Measurements from ENCODE around the gene RAB24.

The RAB24 gene

DNA sequence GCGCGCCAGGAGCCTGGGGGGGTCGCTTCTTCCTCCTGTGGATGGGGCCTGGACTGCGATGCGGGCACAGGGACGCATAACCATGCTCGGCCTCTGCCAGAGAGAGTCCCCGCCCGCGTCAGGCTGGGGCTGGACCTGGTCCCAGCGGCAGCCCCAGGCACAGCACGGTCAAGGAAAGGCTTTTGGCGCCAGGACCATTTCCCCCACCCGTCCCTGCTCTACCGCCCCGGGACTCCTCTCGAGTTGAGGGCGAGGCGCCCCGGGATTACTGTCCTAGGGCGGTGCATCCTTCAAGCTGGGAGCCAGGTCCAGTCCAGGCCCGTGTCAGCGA lies 7.8 kb upstream of the RAB24 start:
- Histone ChIP-seq H3K4me3 (ENCODE audit: low read length) (peak overlapping the region; percentile 83), H3F3A (ENCODE audit: control insufficient read depth, insufficient read depth) (peaks cover 16% of the 10 kb centered on the region), H3K4me2 (ENCODE audit: low read length) (peak overlapping the region; percentile 94), H3K9me3 (ENCODE audit: control insufficient read depth, insufficient read depth, low read length) (no peaks in the 10 kb centered on the region), H4K20me1 (ENCODE audit: control insufficient read depth, insufficient read depth, low read depth, low read length) (peaks cover 13% of the 10 kb centered on the region), H3K4me1 (ENCODE audit: control insufficient read depth, low read length) (peaks cover 58% of the 10 kb centered on the region), H3K27me3 (ENCODE audit: control insufficient read depth, low read length) (no peaks in the 10 kb centered on the region), H3K9me2 (replicated peaks; ENCODE audit: control insufficient read depth, low read length) (no peaks in the 10 kb centered on the region), H3K36me3 (ENCODE audit: control insufficient read depth, low read length) (peaks cover 51% of the 10 kb centered on the region), H3K27ac (ENCODE audit: low read depth, low read length) (peak overlapping the region; percentile 84), H3K79me2 (ENCODE audit: control insufficient read depth, low read length) (peaks cover 33% of the 10 kb centered on the region)
- no peak for TF ChIP-seq CTCF (IDR thresholded peaks at IDR 0.05; ENCODE audit: low read depth, low read length, poor library complexity, severe bottlenecking)
- TF ChIP-seq EZH2phosphoT487 (IDR thresholded peaks at IDR 0.05; ENCODE audit: borderline replicate concordance, low read length) = no peak

GRCh38 chr5:177310757-177311391 lies 7.4 kb upstream of the RAB24 start:
- Histone ChIP-seq H3K4me2 (ENCODE audit: low read length) (peak overlapping the region; percentile 94), H3K4me3 (ENCODE audit: low read length) (peak overlapping the region; percentile 83), H3F3A (ENCODE audit: control insufficient read depth, insufficient read depth) (peaks cover 16% of the 10 kb centered on the region), H3K4me1 (ENCODE audit: control insufficient read depth, low read length) (peaks cover 61% of the 10 kb centered on the region), H3K27me3 (ENCODE audit: control insufficient read depth, low read length) (no peaks in the 10 kb centered on the region), H3K9me2 (replicated peaks; ENCODE audit: control insufficient read depth, low read length) (no peaks in the 10 kb centered on the region), H3K79me2 (ENCODE audit: control insufficient read depth, low read length) (peaks cover 37% of the 10 kb centered on the region), H4K20me1 (ENCODE audit: control insufficient read depth, insufficient read depth, low read depth, low read length) (peaks cover 13% of the 10 kb centered on the region), H3K27ac (ENCODE audit: low read depth, low read length) (peak overlapping the region; percentile 84), H3K36me3 (ENCODE audit: control insufficient read depth, low read length) (peaks cover 56% of the 10 kb centered on the region), H3K9me3 (ENCODE audit: control insufficient read depth, insufficient read depth, low read length) (no peaks in the 10 kb centered on the region)
- TF ChIP-seq CTCF (IDR thresholded peaks at IDR 0.05; ENCODE audit: low read depth, low read length, poor library complexity, severe bottlenecking) = no peak
- TF ChIP-seq EZH2phosphoT487 (IDR thresholded peaks at IDR 0.05; ENCODE audit: borderline replicate concordance, low read length) = no peak

- Histone ChIP-seq H3K9me2 (replicated peaks; ENCODE audit: control insufficient read depth, low read length) (no peaks in the 10 kb centered on the region), H3F3A (ENCODE audit: control insufficient read depth, insufficient read depth) (peaks cover 16% of the 10 kb centered on the region), H3K4me3 (ENCODE audit: low read length) (peak overlapping the region; percentile 83), H4K20me1 (ENCODE audit: control insufficient read depth, insufficient read depth, low read depth, low read length) (peaks cover 13% of the 10 kb centered on the region), H3K36me3 (ENCODE audit: control insufficient read depth, low read length) (peaks cover 62% of the 10 kb centered on the region), H3K9me3 (ENCODE audit: control insufficient read depth, insufficient read depth, low read length) (no peaks in the 10 kb centered on the region), H3K27ac (ENCODE audit: low read depth, low read length) (peak overlapping the region; percentile 49), H3K4me2 (ENCODE audit: low read length) (peak overlapping the region; percentile 94), H3K79me2 (ENCODE audit: control insufficient read depth, low read length) (peaks cover 42% of the 10 kb centered on the region), H3K4me1 (ENCODE audit: control insufficient read depth, low read length) (peaks cover 66% of the 10 kb centered on the region), H3K27me3 (ENCODE audit: control insufficient read depth, low read length) (no peaks in the 10 kb centered on the region)
- no peak for TF ChIP-seq EZH2phosphoT487 (IDR thresholded peaks at IDR 0.05; ENCODE audit: borderline replicate concordance, low read length)
- no peak for TF ChIP-seq CTCF (IDR thresholded peaks at IDR 0.05; ENCODE audit: low read depth, low read length, poor library complexity, severe bottlenecking)
Measured at GRCh38 chr5:177310332-177310731, 6.8 kb upstream of the RAB24 start.
